Astrocyte (in vitro differentiated cells and primary cell): ENCODE measurements around the gene OLIG1.

ENCODE experiments used
- CTCF ChIP-seq: IDR thresholded peaks from 2 replicates; pipeline ENCODE4 v1.5.1; 2011; ENCODE audit warnings: low read depth, mild to moderate bottlenecking, inconsistent platforms, low read length, moderate library complexity; ENCODE audit not compliant: insufficient read depth
- EZH2 ChIP-seq: IDR thresholded peaks from 2 replicates; pipeline ENCODE4 v1.6.1; 2012; ENCODE audit warnings: mild to moderate bottlenecking, low read length, inconsistent platforms; ENCODE audit not compliant: insufficient read depth

GRCh38 chr21:33028773-33029384, 41.1 kb upstream of the OLIG1 start:
- TF ChIP-seq CTCF (no peak), EZH2 (no peak)
